Prostate gland (tissue), 2 donors: ENCODE measurements around the gene IFIT1. TPM values are rescaled to one million over a fixed set of nuclear protein-coding genes. Genes with fewer than 3 reads are reported as not detected.
A peak's percentile ranks its signal among the peaks of the same experiment; 100 is the strongest.

Experiments
- DNase-seq: peaks from one replicate; pipeline ENCODE4 v3.0.0-alpha.2; 2019; ENCODE audit warnings: low spot score
- H3K27ac ChIP-seq, 2 donors: fragments of 200-600 bp; sonication (generic); 2 replicates each; pipeline ENCODE4 v1.5.1; 2017 to 2019
- H3K27me3 ChIP-seq: fragments of 200-600 bp; sonication (generic); replicated peaks from 2 replicates; pipeline ENCODE4 v1.5.1; 2019; ENCODE audit not compliant: insufficient read depth
- H3K36me3 ChIP-seq, 2 donors: fragments of 200-600 bp; sonication (generic); 1 replicate in 1 of 2; 2 replicates in 1 of 2; pipeline versions ENCODE4 v1.5.1 to v1.8.1; 2017 to 2019
- H3K4me1 ChIP-seq: fragments of 200-600 bp; sonication (generic); replicated peaks from 2 replicates; pipeline ENCODE4 v1.5.1; 2019
- H3K4me3 ChIP-seq, 2 donors: fragments of 200-600 bp; sonication (generic); 2 replicates each; pipeline ENCODE4 v1.5.1; 2017 to 2019
- H3K9me3 ChIP-seq: fragments of 200-600 bp; sonication (generic); 2 replicates; pipeline ENCODE4 v1.5.1; 2017
- CTCF ChIP-seq, 4 experiments: fragments of 200-600 bp in 2 of 4; fragments of 450-650 bp in 2 of 4; sonication (generic) in 2 of 4; IDR thresholded peaks; 1 replicate in 3 of 4; 2 replicates in 1 of 4; pipeline ENCODE4 v1.5.1; 2016 to 2019; ENCODE audit warnings: antibody characterized with exemption in 4 of 4, mild to moderate bottlenecking in 2 of 4, moderate library complexity in 2 of 4
- POLR2A ChIP-seq: fragments of 450-650 bp; IDR thresholded peaks from one replicate; pipeline ENCODE4 v1.6.1; 2016; ENCODE audit warnings: antibody characterized with exemption, mild to moderate bottlenecking
- POLR2AphosphoS5 ChIP-seq: sonication (generic); formaldehyde crosslinking; IDR thresholded peaks from one replicate; pipeline ENCODE4 v1.6.1; 2017; ENCODE audit warnings: antibody characterized with exemption
- WGBS: methylation state at CpG from one replicate; pipeline ENCODE4 v1.1.5; 2018; 5-methylcytosine and 5-hydroxymethylcytosine counted together
- intact Hi-C: fragments of 100-400 bp; cut with DNase I; formaldehyde crosslinking; loops from one replicate; pipeline ENCODE4 v1.14.2; 2022
- total RNA-seq, 2 donors: library from RNA; depleted of rRNA; stranded (reverse); fragments of >200 nt; gene quantifications; one replicate each; pipeline ENCODE4 v1.1.0, GENCODE V29; 2016

Gene IFIT1
- total RNA-seq, 2 donors from 2014 or later: 7.6 to 17.4 TPM

- DNase-seq: no peak
- Histone ChIP-seq H3K27ac (no peak overlapping the region), H3K36me3 (no peaks in the 10 kb centered on the region), H3K4me3 (no peak overlapping the region), H3K9me3 (no peaks in the 10 kb centered on the region), H3K27me3 (no peaks in the 10 kb centered on the region), H3K4me1 (peaks cover 3% of the 10 kb centered on the region)
- intact Hi-C loops: no loop called here
- WGBS: 96% methylated on average over 1 of the region's 1 CpG
- no peak for TF ChIP-seq CTCF (IDR thresholded peaks at IDR 0.05)
- TF ChIP-seq POLR2AphosphoS5: no peak
- TF ChIP-seq POLR2A: no peak
Measured at GRCh38 chr10:89364531-89364930, 27.9 kb upstream of the IFIT1 start.

GRCh38 chr10:89367529-89367928 is 24.9 kb upstream of the IFIT1 start:
- H3K4me3 ChIP-seq: no peak overlapping the region
- intact Hi-C loops: no loop called here
- no peaks in the 10 kb centered on the region for H3K27me3 ChIP-seq
- H3K4me1 ChIP-seq: peaks cover 3% of the 10 kb centered on the region
- H3K36me3 ChIP-seq: no peaks in the 10 kb centered on the region
- H3K27ac ChIP-seq: peak overlapping the region in 1 of 2 donors; percentile 44
- WGBS: 49% methylated on average over 4 of the region's 4 CpGs
- no peaks in the 10 kb centered on the region for H3K9me3 ChIP-seq
- DNase-seq: no peak
- no peak for TF ChIP-seq CTCF (IDR thresholded peaks at IDR 0.05)
- TF ChIP-seq POLR2AphosphoS5: no peak
- TF ChIP-seq POLR2A: no peak

DNA sequence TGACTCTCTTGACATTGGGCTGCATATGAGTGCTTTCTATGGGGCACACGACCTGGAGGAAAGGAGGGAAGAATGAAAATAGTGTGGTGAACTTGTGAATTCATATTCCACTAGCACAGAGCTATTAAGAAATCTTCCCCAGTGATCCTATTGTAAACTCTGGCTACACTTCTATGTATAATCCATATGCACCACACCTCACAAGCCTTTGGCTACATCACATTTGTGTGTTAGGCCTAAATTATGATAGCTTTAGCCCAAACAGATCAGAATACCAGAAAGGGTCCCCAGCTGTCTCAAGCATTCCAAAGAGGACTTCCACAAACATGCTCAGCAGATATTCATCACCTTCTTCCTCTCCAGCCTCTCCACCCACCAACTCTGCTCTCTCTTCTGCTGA is 24.3 kb upstream of the IFIT1 start:
- Histone ChIP-seq H3K4me3 (no peak overlapping the region), H3K36me3 (no peaks in the 10 kb centered on the region), H3K4me1 (peaks cover 3% of the 10 kb centered on the region), H3K27ac (no peak overlapping the region), H3K27me3 (no peaks in the 10 kb centered on the region), H3K9me3 (no peaks in the 10 kb centered on the region)
- no peak for DNase-seq
- intact Hi-C loops: no loop called here
- TF ChIP-seq POLR2AphosphoS5 (no peak), CTCF (IDR thresholded peaks at IDR 0.05) (no peak), POLR2A (no peak)
- WGBS: 75% methylated on average over 1 of the region's 1 CpG

- H3K4me3 ChIP-seq: no peak overlapping the region
- no peak for DNase-seq
- no peak overlapping the region for H3K27ac ChIP-seq
- H3K9me3 ChIP-seq: no peaks in the 10 kb centered on the region
- no peak for TF ChIP-seq POLR2AphosphoS5
- TF ChIP-seq CTCF (IDR thresholded peaks at IDR 0.05): peak in 3 of 4 experiments; percentile 13 to 59 (median 47)
- intact Hi-C loops: no loop called here
- peaks cover 6% of the 10 kb centered on the region for H3K4me1 ChIP-seq
- no peaks in the 10 kb centered on the region for H3K36me3 ChIP-seq
- no peaks in the 10 kb centered on the region for H3K27me3 ChIP-seq
- 59% methylated on average over 5 of the region's 5 CpGs for WGBS
Measured at GRCh38 chr10:89369156-89370105, 23.0 kb upstream of the IFIT1 start.

DNA sequence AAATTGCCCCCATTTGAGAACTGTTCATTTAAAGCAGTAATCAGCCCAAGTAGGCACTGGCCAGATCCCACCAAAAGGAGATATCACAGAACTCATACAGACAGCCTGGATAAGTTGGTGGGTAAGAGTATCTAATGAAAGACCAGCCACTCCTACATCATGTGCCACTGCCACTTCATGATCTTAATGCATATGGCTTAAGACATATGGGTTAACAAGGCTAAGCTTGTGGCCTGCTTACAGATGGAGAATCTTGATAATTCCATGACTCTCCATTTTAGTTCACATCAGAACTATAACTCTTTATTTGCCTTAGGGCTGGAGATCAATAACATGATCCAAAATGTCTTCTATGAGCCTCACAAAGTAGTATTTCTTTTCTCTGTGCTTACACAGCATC is 21.3 kb upstream of the IFIT1 start:
- H3K36me3 ChIP-seq: no peaks in the 10 kb centered on the region
- no peaks in the 10 kb centered on the region for H3K27me3 ChIP-seq
- intact Hi-C loops: no loop called here
- no peaks in the 10 kb centered on the region for H3K9me3 ChIP-seq
- peaks cover 12% of the 10 kb centered on the region for H3K4me1 ChIP-seq
- no peak overlapping the region for H3K4me3 ChIP-seq
- H3K27ac ChIP-seq: no peak overlapping the region
- no peak for TF ChIP-seq CTCF (IDR thresholded peaks at IDR 0.05)
- no peak for TF ChIP-seq POLR2A
- TF ChIP-seq POLR2AphosphoS5: no peak
- DNase-seq: no peak
